Measurements from ENCODE around the gene CDK6.
A peak's percentile ranks its signal among the peaks of the same experiment; 100 is the strongest.

Gene CDK6

GRCh38 chr7:92586841-92587240, 249.5 kb downstream of the CDK6 start:
- DNase-seq (ENCODE audit: low spot score) = no peak

- peak; percentile 31 for DNase-seq (ENCODE audit: low spot score)
Observed at GRCh38 chr7:92586403-92586802, 250.0 kb downstream of the CDK6 start.

- peak; percentile 57 for DNase-seq (ENCODE audit: low spot score)
Observed at GRCh38 chr7:92584953-92585352, 251.4 kb downstream of the CDK6 start.

- no peak for DNase-seq (ENCODE audit: low spot score)
Observed at GRCh38 chr7:92582948-92583347, 253.4 kb downstream of the CDK6 start.

GRCh38 chr7:92576296-92576695, 260.1 kb downstream of the CDK6 start:
- DNase-seq (ENCODE audit: low spot score) = no peak

GRCh38 chr7:92569137-92569536, 267.2 kb downstream of the CDK6 start:
- DNase-seq (ENCODE audit: low spot score) = no peak

GRCh38 chr7:92567460-92567859, 268.9 kb downstream of the CDK6 start:
- DNase-seq (ENCODE audit: low spot score) = peak; percentile 35

- DNase-seq (ENCODE audit: low spot score) = no peak
Observed at GRCh38 chr7:92563345-92563744, 273.0 kb downstream of the CDK6 start.

- DNase-seq (ENCODE audit: low spot score) = no peak
Observed at GRCh38 chr7:92560602-92561001, 275.8 kb downstream of the CDK6 start.

GRCh38 chr7:92557808-92558362, 278.5 kb downstream of the CDK6 start:
- DNase-seq (ENCODE audit: low spot score) = no peak

GRCh38 chr7:92557249-92557648, 279.1 kb downstream of the CDK6 start:
- DNase-seq (ENCODE audit: low spot score) = no peak
